ENCODE measurements around the gene FOXP1.
A peak's percentile ranks its signal among the peaks of the same experiment; 100 is the strongest.

Gene FOXP1

DNA sequence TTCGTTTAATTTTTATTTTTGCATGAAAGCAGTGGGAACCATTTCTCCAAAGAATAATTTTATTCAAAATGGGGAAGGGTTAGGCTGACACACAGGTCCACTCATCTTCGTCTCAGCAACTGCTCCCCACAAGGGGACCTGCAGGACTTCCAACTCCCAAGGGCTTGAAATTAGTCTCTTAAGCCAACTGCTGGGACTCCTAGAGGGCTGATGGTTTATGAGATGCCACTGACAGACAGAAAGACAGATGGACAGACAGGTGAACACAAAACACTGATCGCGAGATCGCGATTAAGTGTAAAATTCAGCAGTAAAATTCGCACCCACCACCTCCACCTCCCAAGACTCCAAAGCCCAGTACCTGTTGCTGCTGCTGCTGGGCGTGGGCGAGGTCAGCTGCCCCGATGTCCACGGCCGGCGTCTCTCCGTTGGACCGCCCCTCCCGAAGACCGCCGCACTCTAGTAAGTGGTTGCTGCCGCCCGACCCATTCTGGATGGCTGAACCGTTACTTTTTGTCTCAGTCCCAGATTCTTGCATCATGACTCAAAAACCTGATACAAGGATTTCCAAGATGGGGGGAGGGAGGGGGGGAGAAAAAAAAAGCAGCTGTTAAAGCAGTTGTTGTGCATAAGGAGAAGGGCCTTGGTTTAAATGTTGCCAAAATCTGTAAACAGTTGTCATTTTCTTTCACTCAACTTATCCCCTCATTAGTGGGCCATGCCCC is 385.5 kb downstream of the FOXP1 start:
- no peak for ATAC-seq

DNA sequence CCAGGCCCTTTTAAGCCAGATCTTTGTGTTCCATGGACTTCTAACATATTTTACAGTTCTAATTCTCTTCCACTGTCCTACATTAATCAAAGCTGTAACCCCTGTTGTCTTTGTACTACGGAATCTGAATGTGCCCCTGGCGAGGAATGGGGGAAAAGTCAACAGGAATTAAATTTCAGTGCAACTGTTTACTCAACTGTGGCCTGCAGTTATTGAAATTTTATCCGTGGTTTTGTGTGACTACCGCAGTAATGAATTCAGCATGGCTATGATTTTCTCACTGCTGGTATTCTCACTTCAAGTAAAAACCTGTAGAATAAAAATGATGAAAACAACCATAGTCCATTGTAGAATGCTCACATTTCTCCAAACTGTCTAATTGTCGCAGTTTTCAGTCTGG is 388.0 kb downstream of the FOXP1 start:
- no peak for ATAC-seq

DNA sequence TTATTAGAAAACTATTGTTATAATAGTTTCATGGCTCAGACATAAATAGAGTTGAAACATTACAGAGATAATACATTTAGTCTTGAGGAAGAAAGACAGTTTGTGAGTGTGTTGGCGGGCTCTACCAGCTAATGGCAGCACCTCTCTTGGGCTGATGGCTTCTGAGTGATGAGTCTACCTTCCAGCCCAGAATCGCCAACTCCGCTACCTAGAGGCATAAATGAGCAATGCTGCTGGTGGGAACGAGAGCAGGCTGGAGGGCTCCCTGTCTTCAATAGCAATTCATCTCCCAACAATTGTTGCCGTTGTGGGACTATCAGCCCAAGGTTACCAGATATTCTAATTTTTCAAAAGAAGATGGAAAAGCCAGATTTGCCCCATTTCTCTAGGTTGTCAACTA is 388.7 kb downstream of the FOXP1 start:
- no peak for ATAC-seq

DNA sequence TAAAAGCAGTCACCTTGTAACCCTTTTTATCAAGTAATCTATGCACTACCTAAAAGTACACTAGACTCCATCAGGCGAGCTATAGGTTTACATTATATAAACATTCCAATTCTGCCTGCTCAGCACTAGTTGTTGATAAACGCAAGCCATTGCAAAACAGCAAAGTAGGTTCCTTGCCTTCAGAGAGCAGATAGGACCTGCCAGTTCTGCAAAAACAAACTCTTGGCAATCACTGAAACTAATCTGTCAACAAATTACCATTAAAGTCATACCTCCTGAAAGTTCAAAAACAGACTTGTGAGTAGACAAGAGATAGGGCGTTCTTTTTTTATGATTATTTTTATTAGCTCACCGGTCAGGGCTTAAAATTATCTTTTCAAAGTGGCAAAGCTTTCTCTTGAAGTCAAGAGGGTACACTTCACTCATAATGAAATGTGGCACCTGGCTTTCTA is 392.5 kb downstream of the FOXP1 start:
- no peak for ATAC-seq

DNA sequence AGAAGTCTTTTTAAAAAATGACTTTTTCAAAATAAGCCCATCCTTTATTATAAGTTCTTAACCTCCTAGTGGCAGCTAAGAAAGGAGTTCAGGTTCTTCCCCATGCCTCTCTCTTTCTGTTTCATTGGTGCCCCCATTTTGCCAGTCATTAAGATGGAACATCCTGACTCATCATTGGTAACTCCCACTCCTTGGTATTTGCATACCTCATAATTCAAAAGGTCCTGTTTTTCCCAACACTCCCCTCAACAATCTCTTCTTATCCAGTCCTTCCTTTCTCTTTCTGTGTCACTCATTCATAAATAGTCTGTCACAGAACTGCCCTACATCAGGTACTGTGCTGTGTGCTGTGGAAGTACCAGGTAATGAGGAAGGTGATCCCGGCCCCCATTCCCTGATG is 394.0 kb downstream of the FOXP1 start:
- peak; percentile 45 to 48 for ATAC-seq

DNA sequence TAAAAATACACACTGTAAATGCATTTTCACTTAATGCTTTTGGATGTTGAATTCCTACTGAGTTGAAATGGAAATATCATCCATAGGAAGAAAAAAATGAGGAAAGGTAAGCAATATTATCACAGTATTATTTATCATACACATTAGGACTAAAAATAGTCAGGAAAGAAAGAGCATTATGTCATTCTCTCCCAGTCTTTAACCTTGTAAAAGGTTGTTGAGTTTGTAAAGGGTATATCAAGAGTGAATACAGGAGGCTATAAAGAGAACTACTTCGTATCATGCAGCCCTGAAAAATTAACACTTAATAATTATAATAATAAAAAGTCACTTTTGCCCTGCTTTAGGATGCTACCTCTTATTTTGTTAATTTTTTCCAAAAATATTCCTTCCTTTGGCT is 395.8 kb downstream of the FOXP1 start:
- ATAC-seq: no peak

DNA sequence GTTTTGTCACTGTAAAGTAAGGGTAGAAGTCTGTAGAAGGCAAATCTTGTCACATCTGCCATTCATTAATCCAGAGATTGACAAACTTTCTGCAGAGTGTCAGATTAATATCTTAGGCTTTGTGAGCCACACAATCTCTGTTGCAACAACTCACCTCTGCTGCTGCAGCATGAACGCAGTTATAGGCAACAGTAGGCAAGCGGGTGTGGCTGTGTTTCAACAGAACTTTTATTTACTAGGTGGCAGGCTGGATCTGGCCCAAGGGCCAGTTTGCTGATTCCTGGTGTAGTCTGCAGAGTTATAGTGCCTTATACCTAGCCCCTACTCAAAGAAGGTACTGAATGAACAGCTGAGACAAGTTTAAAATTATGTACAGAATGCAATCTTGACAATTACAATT is 396.7 kb downstream of the FOXP1 start:
- ATAC-seq: no peak

DNA sequence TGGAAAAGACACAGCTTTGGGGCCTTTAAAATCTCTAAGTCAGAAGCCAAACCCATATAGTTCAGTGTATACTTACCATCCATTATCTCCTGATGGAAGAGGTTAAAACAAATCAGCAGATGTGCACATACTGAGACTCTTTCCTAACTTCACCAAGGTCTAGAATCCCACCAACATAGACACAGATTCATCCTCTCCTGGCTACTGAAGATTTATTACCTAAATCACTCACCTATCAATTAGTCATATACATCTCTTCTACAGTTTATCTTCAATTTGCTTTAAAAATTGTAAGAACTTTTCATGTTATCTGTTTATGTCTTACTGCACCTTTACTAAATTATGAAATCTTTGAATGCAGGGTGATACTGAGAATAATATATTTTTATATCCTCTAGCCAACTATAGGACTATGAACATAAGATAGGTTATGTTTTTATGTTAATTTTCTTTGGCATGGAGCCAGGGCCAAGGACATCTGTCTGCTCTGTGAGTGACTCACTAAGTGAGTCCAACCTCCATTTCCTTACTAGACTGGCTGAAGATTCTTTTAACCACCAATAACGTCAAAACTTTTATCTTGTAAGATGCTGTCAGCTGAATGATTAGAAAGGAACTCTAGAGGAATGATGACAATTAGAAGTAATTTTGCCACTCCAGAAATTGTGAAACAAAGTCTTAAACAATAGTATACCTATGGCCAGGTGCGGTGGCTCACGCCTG is 397.6 kb downstream of the FOXP1 start:
- ATAC-seq: peak; percentile 82 to 84

DNA sequence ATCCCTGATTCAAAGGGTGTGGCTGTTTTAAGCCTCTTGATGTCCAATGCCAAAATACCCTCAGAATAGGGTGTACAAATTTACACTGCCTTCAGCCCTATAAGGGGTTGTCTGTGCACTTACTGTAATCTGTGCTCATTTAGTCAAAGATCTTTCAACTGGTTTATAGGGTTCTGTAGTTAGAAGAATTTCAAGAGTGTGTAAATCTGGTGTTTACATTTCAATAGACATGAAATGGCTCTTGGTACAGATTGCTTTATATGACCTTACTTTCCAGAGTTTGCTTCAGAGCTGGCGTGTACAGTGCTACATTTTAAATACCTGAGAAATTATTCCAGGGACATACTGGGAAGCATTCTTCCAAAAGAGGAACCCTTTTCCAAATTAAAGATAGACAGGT is 399.3 kb downstream of the FOXP1 start:
- ATAC-seq: no peak

DNA sequence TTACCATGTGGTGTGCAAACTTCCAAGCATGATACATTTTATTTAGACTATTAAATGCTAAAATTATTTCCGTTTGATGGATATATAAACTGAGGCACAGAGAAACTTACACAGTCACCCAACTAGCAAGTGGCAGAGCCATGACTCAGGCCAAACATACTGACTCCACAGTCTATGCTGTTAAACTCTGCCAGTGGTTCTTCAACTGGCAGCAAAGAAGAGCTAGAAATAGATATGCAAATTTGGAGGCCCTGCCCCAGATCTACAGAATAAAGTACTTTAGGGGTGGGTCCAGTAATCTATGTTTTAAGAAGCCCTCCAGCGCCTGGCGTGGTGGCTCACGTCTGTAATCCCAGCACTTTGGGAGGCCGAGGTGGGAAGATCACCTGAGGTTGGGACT is 400.0 kb downstream of the FOXP1 start:
- ATAC-seq: no peak

DNA sequence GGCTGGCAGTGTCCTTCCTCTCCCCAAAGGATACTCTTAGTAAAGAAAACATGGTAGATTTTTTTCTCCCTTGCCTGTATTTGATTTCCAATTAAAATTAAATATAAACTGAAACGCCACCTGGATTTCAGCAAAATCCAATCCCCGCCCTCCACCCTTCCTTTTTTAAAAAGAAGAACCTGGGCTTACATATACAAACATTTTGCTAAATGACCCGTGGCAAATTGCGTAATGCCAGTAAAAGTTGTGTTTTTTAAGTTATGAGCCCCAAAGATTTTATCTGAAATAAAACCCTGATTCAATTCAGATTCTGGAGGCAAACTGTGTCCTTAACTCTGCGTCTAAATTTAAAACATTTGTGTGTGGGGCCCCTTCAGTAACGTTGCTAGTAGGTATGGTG is 403.0 kb downstream of the FOXP1 start:
- ATAC-seq: no peak

DNA sequence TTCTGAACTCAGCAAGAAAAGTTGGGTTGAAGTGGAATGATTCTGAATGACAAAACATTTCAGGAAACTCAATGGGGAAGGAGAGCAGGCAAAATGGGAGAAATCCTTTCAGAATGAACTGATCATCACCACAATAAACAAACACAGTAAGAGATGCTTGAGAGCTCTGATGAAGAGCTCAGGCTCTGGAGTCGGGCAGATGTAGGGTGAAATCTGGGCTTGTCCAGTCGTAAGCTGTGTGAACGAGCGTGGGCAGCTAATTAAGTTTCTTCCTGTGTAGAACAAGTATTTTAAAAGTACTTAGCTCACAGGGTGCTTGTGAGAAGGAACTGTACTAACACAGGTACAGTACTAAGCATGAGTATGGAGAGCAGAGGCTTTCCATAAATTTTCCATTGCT is 406.2 kb downstream of the FOXP1 start:
- ATAC-seq: no peak

DNA sequence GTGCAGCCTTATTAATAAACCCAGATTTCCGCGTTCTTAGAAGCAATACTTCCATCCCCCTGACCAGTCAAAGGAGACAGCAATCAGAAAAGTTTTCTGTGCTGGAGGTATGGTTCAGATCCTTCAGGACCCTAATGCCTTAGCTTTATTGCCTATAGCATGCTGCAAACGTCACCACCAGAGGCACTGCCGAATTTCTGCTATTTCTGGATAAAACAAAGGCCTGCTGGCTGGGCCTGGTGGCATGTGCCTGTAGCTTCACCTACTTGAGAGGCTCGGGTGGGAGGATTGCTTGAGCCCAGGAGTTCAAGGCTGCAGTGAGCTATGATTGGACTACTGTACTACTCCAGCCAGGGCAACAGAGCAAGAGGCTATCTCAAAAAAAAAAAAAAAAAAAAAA is 407.2 kb downstream of the FOXP1 start:
- ATAC-seq: no peak

DNA sequence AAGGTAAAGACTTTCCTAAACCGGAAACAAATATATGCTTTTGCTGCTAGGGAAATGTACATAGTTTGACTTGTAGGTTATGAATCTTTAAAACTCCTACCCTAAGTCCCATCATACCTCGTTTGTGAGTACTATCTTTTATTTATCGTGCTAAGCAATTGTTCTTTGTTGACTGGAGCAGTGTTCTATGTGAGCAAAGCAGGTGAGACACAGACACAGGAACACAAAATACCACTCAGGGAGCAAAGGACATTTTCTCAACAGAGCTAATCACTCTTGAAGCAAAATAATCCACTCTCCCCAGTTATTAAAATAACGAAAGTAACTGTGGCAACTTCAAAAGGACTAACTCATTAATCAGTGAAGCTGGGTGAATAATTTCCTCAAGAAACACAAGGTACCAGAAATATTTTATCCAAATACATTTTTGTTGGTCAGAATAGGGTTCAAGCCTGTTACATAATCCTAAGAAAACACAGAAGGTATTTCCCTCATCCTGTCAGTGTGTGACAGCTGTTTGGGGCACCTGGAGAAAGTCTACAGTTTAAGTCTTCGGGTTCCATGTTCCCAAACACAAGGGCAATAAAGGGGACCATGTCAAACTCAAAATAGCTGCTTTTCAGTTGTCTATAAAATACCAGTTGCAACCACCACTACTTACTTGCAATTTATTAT is 407.7 kb downstream of the FOXP1 start:
- ATAC-seq: no peak

DNA sequence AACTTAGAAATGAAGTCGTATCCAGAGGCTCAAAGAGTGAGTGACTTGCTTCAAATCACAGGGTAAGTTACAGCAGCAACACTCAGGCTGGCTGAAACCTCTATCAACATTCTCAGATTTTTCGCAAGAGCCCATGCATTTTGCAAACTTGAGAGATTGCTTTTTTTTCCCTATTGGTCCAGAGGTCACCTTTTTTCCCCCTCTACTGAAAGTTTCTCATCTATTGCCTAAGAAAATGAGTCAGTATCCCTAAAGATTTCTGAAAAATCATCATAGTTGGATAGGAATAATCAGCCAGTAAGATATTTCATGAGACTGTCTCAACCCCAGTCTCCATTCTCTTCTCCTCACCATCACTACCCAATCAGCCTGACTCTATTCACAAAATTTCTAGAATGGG is 410.6 kb downstream of the FOXP1 start:
- ATAC-seq: no peak

DNA sequence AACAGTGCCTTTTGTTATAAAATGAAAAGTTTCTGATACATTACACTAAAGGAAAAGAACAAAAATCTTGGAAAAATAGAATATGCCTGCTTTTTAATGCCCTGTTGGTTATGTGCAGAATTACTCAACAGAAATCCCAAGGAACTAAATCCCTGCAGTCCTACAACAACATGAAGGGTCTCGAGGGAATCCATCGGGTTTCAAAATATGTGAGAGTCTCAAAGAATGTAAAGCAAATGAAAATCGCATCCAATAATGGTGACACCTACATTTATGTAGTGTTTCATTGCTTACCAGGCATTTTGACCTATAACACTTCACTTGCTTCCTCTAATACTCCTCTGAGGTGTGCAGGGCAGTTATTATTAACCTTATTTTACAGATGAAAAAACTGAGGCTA is 411.3 kb downstream of the FOXP1 start:
- no peak for ATAC-seq

DNA sequence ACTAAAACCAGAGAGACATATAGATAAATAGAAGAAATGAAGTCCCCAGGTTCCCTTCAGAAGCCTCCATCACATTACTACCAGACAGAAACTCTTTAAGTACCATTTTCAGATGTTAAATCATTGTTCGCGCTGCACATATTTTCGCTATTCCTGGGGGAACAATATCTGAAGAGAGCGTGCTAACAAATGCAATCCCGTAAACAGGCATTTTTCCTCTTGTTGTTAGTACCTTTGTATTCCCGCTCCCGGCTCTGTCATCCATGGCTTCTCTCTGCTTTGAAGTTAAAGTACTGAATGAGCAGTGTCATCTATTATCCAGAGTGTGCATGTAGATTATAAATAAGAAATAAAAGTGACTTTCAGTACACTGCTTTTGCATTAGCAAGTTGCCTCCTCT is 412.3 kb downstream of the FOXP1 start:
- ATAC-seq: no peak

DNA sequence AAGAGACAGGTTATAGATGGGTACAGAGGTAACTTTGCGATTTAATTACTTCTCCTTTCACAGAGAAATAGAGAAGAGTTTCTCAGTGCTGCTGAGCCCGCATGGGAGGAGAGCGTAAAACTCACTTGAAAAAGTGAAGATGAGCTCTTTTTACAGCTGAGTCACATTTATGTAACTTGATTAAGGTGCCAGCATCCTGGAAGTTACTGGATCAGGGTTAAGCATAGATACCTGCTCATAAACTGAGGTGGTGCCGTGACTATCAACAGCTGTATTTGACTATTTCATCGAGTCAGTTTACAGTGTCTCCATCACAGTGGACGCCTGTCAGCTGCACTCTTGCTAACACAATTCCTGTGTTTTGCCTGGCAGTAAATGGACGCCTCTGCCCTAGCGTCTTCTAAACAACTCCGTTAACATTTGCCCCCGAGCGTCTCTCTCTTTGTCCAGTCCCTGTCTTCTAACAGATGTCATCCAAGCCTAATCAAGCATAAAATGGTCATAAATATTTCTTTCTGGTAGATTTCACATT is 414.6 kb downstream of the FOXP1 start:
- no peak for ATAC-seq

DNA sequence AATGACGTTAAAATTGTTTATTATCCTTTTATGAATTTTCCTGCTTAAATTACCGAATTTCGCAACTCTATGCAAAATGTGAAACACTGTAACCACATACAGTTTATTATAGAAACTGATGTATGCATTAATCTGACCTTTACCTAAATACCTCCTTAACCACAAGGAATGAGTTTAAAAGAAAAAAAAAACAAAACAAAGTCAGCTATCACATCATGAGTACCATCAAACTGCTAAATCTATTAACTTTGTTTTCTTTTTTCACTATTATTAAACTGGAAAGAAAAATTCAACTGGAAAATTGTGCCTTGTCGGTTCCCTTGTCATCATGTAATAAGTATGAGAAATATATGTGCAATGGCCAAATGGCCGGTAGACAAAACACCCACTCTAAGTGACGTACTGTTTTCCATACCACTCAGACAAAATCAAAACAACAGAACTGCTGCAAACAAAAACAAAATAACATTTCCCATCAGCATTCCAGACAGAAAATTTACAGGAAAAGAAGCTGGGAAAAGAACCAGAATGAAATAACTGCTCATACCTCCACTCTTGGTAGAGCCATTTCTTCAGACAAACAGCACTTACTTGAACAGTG is 415.3 kb downstream of the FOXP1 start:
- ATAC-seq: no peak

DNA sequence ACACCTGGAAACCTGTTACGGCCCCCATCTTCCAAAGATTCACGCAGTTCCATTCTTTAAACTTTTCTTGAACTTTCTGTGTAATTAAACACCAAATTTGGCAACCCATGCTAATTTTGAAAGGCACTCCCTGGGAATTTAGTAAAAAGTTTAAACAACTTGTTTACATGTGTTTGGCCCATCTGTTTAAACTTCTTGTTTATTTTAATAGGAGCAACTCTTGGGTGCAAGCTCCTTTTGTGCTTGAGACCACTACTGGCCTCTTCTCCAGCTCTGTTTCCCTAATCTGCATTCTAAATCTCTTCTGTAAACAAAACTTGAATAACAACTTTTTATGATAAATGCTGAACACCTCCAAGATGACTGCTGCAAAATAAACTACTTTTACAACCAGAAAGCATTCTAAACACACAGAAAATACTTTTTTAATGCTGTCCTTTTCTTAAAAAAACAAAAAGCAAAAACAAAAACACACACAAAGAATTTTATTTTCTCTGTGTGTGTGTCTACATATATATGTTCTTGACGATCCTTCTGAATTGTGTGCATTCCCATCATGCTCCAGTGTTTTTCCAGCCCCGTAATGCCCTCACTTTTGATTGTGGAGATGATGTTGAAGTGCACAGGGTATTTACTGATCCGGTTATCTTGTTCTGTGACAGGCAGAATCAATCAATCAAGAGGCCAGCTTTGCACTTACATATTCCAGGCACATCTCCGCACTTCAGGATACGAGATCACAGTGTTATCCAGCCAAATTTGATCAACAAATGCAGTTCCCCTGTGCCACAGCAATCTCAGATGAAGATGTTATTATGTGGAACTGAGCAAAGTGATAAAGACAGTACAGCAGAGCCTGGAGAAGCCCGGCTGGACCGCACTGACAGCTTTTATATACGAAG is 416.9 kb downstream of the FOXP1 start:
- no peak for ATAC-seq

DNA sequence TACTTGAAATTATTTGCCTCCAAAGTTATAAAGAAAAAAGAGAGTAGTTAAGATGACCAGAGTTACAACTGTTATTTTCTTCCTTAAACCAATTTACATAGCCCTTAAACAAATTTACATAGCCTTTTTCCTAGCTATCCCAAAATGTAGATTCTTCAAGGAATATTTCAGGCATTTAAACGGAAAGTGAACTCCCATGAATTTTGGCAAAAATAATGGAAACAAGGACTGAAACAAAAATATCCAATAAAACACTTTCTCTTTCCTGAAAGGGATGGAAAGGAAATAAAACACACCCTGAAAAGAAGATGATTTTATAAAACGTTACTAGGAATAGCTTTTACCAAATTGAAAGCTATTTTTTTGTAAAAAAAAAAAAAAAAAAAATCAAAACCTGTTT is 418.6 kb downstream of the FOXP1 start:
- ATAC-seq: no peak

DNA sequence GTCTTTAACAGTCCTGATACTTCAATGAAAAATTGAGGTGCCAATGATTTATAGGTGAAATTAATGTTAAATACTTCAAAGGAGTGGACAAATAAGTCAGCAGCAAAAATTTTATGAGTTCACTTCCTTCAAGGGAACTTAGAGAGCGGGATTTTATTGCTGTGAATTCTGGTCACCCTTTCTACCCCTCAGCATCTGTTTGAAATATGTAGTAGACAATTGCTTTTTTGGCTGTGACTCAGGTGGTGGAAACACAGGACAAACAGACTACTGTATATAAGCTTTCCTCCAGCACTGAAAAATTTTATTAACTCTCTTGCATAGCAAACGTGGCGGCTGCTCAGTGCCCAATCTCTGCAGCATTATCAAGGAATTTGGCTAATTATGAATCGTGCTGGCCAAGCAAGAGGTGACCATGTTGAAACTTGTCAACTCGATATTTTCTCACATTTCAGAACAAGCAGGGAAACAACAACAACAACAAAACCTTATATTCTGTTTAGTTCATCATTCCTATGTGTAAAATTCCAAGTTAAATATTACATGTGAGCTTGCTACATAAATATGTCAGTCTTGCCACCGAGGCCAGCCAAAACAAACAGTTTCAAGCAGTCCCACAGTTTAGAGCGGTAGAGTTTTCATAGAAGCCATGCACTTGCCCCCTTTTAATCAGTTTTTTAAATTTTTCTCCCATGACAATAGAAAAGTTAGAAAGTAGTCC is 420.2 kb downstream of the FOXP1 start:
- no peak for ATAC-seq

Data from activated CD4-positive, CD25-positive, alpha-beta regulatory T cell treated with anti-CD3 and anti-CD28 coated beads, Interleukin-2, amount 50 U/mL, for 24 hours (primary cell).